PC-9 (cell line): ENCODE results near the gene HSPA12B. TPM values are rescaled to one million over a fixed set of nuclear protein-coding genes. Genes with fewer than 3 reads are reported as not detected.

Experiments
- BruUV-seq: library from RNA; stranded (reverse); fragments of 400-500 nt; replicated peaks from 2 replicates; lab custom pipeline; 2021; lab: Mats Ljungman, UMichigan
- CTCF ChIA-PET: fragments of 300-600 bp; sonication (Branson Sonifier 250); formaldehyde crosslinking; loops from one replicate; lab custom pipeline; 2022; ENCODE audit warnings: antibody characterized with exemption; lab: Charles Lee
- POLR2A ChIA-PET: fragments of 300-600 bp; sonication (Branson Sonifier 250); formaldehyde crosslinking; loops from one replicate; lab custom pipeline; 2022; ENCODE audit warnings: antibody characterized with exemption; ENCODE audit not compliant: unreplicated experiment; lab: Charles Lee
- DNase-seq, 2 experiments: peaks; one replicate each; pipeline versions ENCODE4 v3.0.0 to v3.0.0-alpha.2; 2015 to 2022; ENCODE audit warnings: mixed read lengths in 1 of 2
- H2AFZ ChIP-seq: fragments of 200-600 bp; sonication (generic); 2 replicates; pipeline ENCODE4 v1.8.1; 2017; ENCODE audit warnings: antibody characterized with exemption
- H3F3A ChIP-seq: fragments of 200-600 bp; sonication (generic); 2 replicates; pipeline ENCODE4 v1.8.1; 2017; ENCODE audit warnings: antibody characterized with exemption, mild to moderate bottlenecking, low read depth; ENCODE audit not compliant: insufficient read depth
- H3K27ac ChIP-seq: fragments of 200-600 bp; sonication (generic); 2 replicates; pipeline ENCODE4 v1.6.1; 2016; ENCODE audit warnings: mixed run types
- H3K27me3 ChIP-seq: fragments of 200-600 bp; sonication (generic); 2 replicates; pipeline ENCODE4 v1.6.1; 2016; ENCODE audit warnings: low read depth, mixed run types; ENCODE audit not compliant: insufficient read depth
- H3K36me3 ChIP-seq: fragments of 200-600 bp; sonication (generic); 2 replicates; pipeline ENCODE4 v1.6.1; 2016; ENCODE audit warnings: low read depth, mixed run types
- H3K4me1 ChIP-seq: fragments of 200-600 bp; sonication (generic); replicated peaks from 2 replicates; pipeline ENCODE4 v1.6.1; 2016; ENCODE audit warnings: mixed run types; ENCODE audit not compliant: insufficient read depth
- H3K4me2 ChIP-seq: fragments of 200-600 bp; sonication (generic); 2 replicates; pipeline ENCODE4 v1.6.1; 2017; ENCODE audit warnings: mixed run types
- H3K4me3 ChIP-seq: fragments of 200-600 bp; sonication (generic); 2 replicates; pipeline ENCODE4 v1.6.1; 2016; ENCODE audit warnings: mixed run types
- H3K79me2 ChIP-seq: fragments of 200-600 bp; sonication (generic); 2 replicates; pipeline ENCODE4 v1.6.1; 2017; ENCODE audit warnings: low read depth, mixed run types
- H3K9me2 ChIP-seq: fragments of 200-600 bp; sonication (generic); 2 replicates; pipeline ENCODE4 v1.8.1; 2017; ENCODE audit warnings: mild to moderate bottlenecking; ENCODE audit not compliant: insufficient read depth
- H3K9me3 ChIP-seq: fragments of 200-600 bp; sonication (generic); 2 replicates; pipeline ENCODE4 v1.8.1; 2016; ENCODE audit warnings: low read depth; ENCODE audit not compliant: insufficient read depth
- H4K20me1 ChIP-seq: fragments of 200-600 bp; sonication (generic); 2 replicates; pipeline ENCODE4 v1.8.1; 2017; ENCODE audit not compliant: insufficient read depth
- CTCF ChIP-seq: fragments of 200-600 bp; sonication (generic); conservative IDR thresholded peaks from 2 replicates; pipeline ENCODE4 v1.6.1; 2017; ENCODE audit warnings: mixed run types, antibody characterized with exemption, mild to moderate bottlenecking, moderate library complexity
- EZH2 ChIP-seq: fragments of 200-600 bp; sonication (generic); IDR thresholded peaks from 2 replicates; pipeline ENCODE4 v1.8.0; 2017; ENCODE audit warnings: antibody characterized with exemption, low read depth
- intact Hi-C: fragments of 100-400 bp; cut with micrococcal nuclease; formaldehyde crosslinking; loops from one replicate; pipeline ENCODE4 v1.10.0; 2022; ENCODE audit not compliant: unreplicated experiment
- total RNA-seq: library from RNA; stranded (reverse); gene quantifications from 2 replicates; pipeline ENCODE4 v1.2.3, GENCODE V29; 2021

Gene HSPA12B
- total RNA-seq, 1 experiment from 2014 or later: not detected

- no peaks in the 10 kb centered on the region for H4K20me1 ChIP-seq
- no peaks in the 10 kb centered on the region for H3K79me2 ChIP-seq
- H3K9me3 ChIP-seq: no peaks in the 10 kb centered on the region
- H3K4me2 ChIP-seq: no peak overlapping the region
- H3K4me1 ChIP-seq: no peaks in the 10 kb centered on the region
- TF ChIP-seq CTCF (no peak), EZH2 (no peak)
- no peak for DNase-seq
- no peaks in the 10 kb centered on the region for H3K27me3 ChIP-seq
- H3F3A ChIP-seq: peaks cover 7% of the 10 kb centered on the region; the same call in 1 of the 2 replicates
- no peak overlapping the region for H2AFZ ChIP-seq
- H3K27ac ChIP-seq: no peak overlapping the region
- no TSS peak for BruUV-seq
- intact Hi-C loops: no loop called here
- H3K4me3 ChIP-seq: no peak overlapping the region
- ChIA-PET CTCF (interaction anchor here (0.6 to 1.0 kb wide), 3 partner anchors 41 to 336 kb away, joined by 3 to 4 read pairs (median 3); no protein-coding TSS in a partner anchor), POLR2A (interaction anchor here (0.6 kb wide), 1 partner anchor 83 kb away, joined by 4 read pairs; no protein-coding TSS in a partner anchor)
- H3K36me3 ChIP-seq: no peaks in the 10 kb centered on the region
- H3K9me2 ChIP-seq: no peaks in the 10 kb centered on the region
Observed at GRCh38 chr20:3749087-3749688, 16.7 kb downstream of the HSPA12B start.

- CTCF ChIA-PET: interaction anchor here (0.5 to 1.0 kb wide), 3 partner anchors 30 to 335 kb away, joined by 3 to 8 read pairs (median 3); no protein-coding TSS in a partner anchor
- no peaks in the 10 kb centered on the region for H3K9me3 ChIP-seq
- no TSS peak for BruUV-seq
Observed at GRCh38 chr20:3749689-3750531, 17.4 kb downstream of the HSPA12B start.

More at GRCh38 chr20:3749689-3750531, 17.4 kb downstream of the HSPA12B start:
- Histone ChIP-seq H3K36me3 (no peaks in the 10 kb centered on the region), H4K20me1 (no peaks in the 10 kb centered on the region), H2AFZ (no peak overlapping the region), H3K27ac (no peak overlapping the region), H3F3A (no peaks in the 10 kb centered on the region), H3K4me1 (no peaks in the 10 kb centered on the region), H3K9me2 (no peaks in the 10 kb centered on the region), H3K4me2 (no peak overlapping the region), H3K79me2 (no peaks in the 10 kb centered on the region), H3K27me3 (no peaks in the 10 kb centered on the region), H3K4me3 (no peak overlapping the region)
- intact Hi-C loops: no loop called here
- no peak for TF ChIP-seq EZH2
- TF ChIP-seq CTCF: peak; percentile 52
- POLR2A ChIA-PET: interaction anchor here (0.6 kb wide), 1 partner anchor 84 kb away, joined by 4 read pairs; no protein-coding TSS in a partner anchor
- DNase-seq: peak in 1 of 2 experiments; percentile 54
